Measurements from ENCODE around the gene PIP5K1A.
"Not testable (repeated sequence)": the region's sequence is repeated elsewhere in the genome, so short reads cannot be mapped to it uniquely, and the experiment has no call there.

Gene PIP5K1A

DNA sequence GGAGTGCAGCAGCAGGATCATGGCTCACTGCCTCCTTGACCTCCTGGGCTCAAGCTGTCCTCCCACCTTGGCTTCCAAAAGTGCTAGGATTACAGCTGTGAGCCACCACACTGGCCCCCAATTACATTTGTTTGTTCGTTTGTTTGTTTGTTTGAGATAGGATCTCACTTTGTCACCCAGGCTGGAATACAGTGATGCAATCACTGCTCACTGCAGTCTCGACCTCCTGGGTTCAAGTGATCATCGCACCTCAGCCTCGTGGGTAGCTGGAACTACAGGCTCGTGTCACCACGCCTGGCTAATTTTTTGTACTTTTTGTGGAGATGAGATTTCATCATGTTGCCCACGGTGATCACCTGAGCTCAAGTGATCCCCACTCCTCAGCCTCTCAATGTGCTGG is 6.3 kb upstream of the PIP5K1A start:
- no peak overlapping the region for H3K4me3 ChIP-seq (ENCODE audit: low read length)
- no peak for DNase-seq (ENCODE audit: low read depth)
- no peak for TF ChIP-seq CTCF (conservative IDR thresholded peaks at IDR 0.05; ENCODE audit: low read depth, low read length)

DNA sequence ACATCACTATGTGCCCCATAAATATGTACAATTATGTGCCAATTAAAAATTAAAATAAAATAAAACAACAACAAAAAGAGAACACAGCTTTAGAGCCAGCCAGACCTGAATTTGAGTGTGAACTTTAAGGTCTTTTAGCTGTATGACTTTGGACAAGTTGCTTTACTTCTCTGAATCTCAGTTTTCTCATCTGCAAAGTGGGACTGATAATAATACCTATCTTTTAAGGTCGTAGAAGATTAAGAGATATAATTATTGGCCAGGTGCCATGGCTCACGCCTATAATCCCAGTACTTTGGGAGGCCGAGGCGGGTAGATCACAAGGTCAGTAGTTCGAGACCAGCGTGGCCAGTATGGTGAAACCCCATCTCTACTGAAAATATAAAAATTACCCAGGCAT is 5.0 kb upstream of the PIP5K1A start:
- no peak for DNase-seq (ENCODE audit: low read depth)
- TF ChIP-seq CTCF (conservative IDR thresholded peaks at IDR 0.05; ENCODE audit: low read depth, low read length) = no peak

GRCh38 chr1:151193856-151194255 is 4.5 kb upstream of the PIP5K1A start:
- no peak for DNase-seq (ENCODE audit: low read depth)
- no peak for TF ChIP-seq CTCF (conservative IDR thresholded peaks at IDR 0.05; ENCODE audit: low read depth, low read length)

More for the DNA sequence above, 5.0 kb upstream of the PIP5K1A start:
- H3K4me3 ChIP-seq (ENCODE audit: low read length) = no peak overlapping the region

DNA sequence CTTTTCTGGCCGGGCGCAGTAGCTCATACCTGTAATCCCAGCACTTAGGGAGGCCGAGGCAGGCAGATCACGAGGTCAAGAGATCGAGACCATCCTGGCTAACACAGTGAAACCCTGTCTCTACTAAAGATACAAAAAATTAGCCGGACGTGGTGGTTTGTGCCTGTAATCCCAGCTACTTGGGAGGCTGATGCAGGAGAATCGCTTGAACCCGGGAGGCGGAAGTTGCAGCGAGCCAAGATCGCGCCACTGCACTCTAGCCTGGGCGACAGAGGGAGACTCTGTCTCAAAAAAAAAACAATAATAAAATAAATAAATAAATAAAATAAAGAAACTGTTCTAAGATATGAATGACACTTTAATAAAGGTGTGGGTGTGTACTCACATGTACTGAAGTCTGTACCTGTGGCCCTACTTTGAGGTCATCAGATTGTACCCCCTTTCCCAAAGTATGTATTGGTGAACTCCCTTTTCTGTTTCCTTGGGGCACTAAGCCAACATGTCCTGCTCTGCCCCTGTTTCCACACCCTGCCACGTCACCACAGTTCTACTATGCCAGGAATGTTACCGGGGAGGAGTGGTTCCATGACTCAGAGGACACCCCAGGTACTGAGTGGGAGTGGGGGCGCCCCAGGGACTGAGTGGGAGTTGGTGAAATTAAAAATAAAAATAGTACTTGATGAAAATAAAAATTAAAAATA is 3.3 kb upstream of the PIP5K1A start:
- not testable (repeated sequence) for H3K4me3 ChIP-seq (ENCODE audit: low read length)
- DNase-seq (ENCODE audit: low read depth) = peak; percentile 82

More at GRCh38 chr1:151193856-151194255, 4.5 kb upstream of the PIP5K1A start:
- H3K4me3 ChIP-seq (ENCODE audit: low read length) = no peak overlapping the region

DNA sequence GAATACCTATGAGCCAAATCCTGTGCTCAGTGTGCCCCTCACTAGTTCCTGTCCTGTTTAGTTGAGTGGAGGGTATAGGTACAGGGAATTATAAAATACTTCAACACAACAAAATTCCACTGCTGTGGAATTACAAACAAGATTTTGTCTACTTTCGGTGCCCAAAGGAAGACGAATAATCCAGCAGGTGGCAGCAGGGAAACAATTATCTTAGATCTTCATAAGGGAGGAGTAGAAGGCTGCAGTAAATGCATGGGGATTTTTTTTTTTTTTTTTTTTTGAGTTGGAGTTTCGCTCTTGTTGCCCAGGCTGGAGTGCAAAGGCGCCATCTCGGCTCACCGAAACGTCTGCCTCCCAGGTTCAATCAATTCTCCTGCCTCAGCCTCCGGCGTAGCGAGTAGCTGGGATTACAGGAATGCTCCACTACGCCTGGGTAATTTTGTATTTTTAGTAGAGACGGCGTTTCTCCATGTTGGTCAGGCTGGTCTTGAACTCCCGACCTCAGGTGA is 2.0 kb upstream of the PIP5K1A start:
- H3K4me3 ChIP-seq (ENCODE audit: low read length) = no peak overlapping the region
- no peak for DNase-seq (ENCODE audit: low read depth)
- TF ChIP-seq CTCF (conservative IDR thresholded peaks at IDR 0.05; ENCODE audit: low read depth, low read length) = peak; percentile 65

DNA sequence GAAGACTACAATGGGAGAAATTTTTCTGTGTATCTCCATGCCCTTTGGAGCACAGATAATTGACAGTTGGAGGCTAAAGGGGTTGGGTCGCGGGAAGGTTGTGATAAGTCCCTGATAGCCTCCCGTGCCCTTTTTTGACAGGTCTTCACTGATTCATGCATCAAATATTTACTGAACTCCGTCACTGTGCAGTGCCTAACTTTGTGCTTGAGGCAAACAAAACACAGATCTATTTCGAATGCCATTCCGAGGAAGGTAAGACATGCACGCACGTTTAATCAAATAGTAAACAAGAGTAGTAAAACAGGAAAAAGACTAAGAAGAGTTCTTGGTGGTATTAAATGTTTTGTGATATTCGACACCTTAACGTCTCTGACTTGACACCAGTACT is 494 bp upstream of the PIP5K1A start:
- no peak for DNase-seq (ENCODE audit: low read depth)
- H3K4me3 ChIP-seq (ENCODE audit: low read length) = peak overlapping the region; percentile 100
- no peak for TF ChIP-seq CTCF (conservative IDR thresholded peaks at IDR 0.05; ENCODE audit: low read depth, low read length)

DNA sequence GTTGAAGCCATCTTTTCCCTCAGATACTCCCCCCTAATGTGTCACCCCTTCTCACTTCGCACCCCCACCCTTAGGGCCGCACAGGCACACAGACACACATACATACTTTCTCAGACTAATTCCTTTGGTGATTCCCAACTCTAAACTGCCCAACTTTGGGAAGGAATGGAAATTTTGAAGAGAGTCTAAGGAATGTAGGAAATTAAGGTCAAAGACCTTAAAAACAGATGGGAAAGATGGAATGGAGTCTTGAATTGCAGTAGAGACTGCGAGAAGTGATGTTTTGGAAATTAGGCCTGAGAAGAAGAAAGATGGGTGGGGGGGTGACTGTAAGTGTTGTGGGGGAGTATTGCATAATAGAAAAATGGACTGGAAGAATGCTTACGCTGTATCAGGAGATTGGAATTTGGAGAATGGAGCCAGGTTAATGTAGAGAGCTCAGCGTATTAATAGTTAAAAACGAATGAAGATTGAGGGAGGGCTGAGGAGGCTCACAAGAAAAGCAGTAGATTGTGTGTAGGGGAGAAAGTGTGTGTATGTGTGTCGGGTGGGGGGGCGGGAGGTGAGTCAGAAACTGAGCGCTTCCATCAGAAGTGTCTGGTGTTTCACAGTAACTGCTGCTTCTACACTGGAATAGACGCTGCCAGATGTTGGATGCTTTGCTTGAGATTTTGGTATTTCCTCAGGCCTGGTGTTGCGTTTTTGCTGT is 1.7 kb downstream of the PIP5K1A start:
- no peak for TF ChIP-seq CTCF (conservative IDR thresholded peaks at IDR 0.05; ENCODE audit: low read depth, low read length)
- peak; percentile 66 for DNase-seq (ENCODE audit: low read depth)
- peak overlapping the region; percentile 100 for H3K4me3 ChIP-seq (ENCODE audit: low read length)

DNA sequence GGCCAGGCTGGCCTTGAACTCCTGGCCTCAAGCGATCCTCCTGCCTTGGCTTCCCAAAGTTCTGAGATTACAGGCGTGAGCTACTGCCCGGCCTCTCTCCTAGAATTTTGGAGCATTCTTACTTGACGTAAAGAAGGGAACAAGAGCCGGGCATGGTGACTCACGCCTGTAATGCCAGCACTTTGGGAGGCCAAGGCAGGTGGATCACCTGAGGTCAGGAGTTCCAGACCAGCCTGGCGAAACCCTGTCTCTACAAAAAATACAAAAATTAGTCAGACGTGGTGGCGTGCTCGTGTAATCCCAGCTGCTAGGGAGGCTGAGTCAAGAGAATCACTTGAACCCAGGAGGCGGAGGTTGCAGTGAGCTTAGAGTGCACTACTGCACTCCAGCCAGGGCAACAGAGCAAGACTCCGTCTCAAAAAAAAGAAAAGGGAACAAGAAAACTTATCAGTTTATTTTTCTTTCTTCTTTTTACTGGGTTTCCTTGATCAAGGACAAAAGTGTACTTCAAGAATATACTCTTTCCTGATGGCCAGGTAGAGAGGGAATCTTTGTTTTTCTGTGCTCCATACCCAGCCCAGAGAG is 7.1 kb downstream of the PIP5K1A start:
- DNase-seq (ENCODE audit: low read depth); H3K4me3 ChIP-seq (ENCODE audit: low read length): not testable (repeated sequence)
